SK-N-SH (cell line): ENCODE results near the gene SNX1. TPM values are rescaled to one million over a fixed set of nuclear protein-coding genes. Genes with fewer than 3 reads are reported as not detected.

ENCODE experiments used
- CTCF ChIA-PET: fragments of 300-600, 350-600 bp; formaldehyde crosslinking; extraction: SDS; loops from one replicate; lab custom pipeline; 2021; lab: Yijun Ruan, JAX
- POLR2A ChIA-PET: fragments of 350-600 bp; sonication (Branson Sonifier 250); formaldehyde crosslinking; extraction: SDS; loops from one replicate; lab custom pipeline; 2020; ENCODE audit warnings: antibody characterized with exemption, inconsistent platforms; lab: Yijun Ruan, JAX
- DNase-seq: peaks from one replicate; pipeline ENCODE4 v3.0.0; 2012
- H2AFZ ChIP-seq: fragments of 200-600 bp; sonication (generic); 2 replicates; pipeline ENCODE4 v1.8.1; 2016; ENCODE audit warnings: antibody characterized with exemption, mild to moderate bottlenecking, low read depth
- H3F3A ChIP-seq: fragments of 200-600 bp; sonication (generic); replicated peaks from 2 replicates; pipeline ENCODE3; 2016; ENCODE audit warnings: antibody characterized with exemption, mild to moderate bottlenecking; ENCODE audit not compliant: insufficient read depth
- H3K27ac ChIP-seq, 2 experiments: fragments of 200-500 bp in 1 of 2; fragments of 200-600 bp in 1 of 2; sonication (Bioruptor generic) in 1 of 2; sonication (generic), shearing (Covaris generic) in 1 of 2; 2 replicates each; pipeline versions ENCODE4 v1.5.1 to v1.6.1; 2014 to 2016; ENCODE audit warnings: low read depth in 2 of 2, inconsistent platforms in 1 of 2, low read length in 1 of 2, mild to moderate bottlenecking in 1 of 2, mixed read lengths in 1 of 2
- H3K27me3 ChIP-seq: fragments of 200-600 bp; sonication (generic), shearing (Covaris generic); 2 replicates; pipeline ENCODE4 v1.6.1; 2016; ENCODE audit warnings: mixed run types; ENCODE audit not compliant: insufficient read depth
- H3K36me3 ChIP-seq, 2 experiments: fragments of 200-500 bp in 1 of 2; fragments of 200-600 bp in 1 of 2; sonication (Bioruptor generic) in 1 of 2; sonication (generic) in 1 of 2; replicated peaks in 1 of 2; 2 replicates each; pipeline versions ENCODE3 to v1.5.1; 2014 to 2016; ENCODE audit warnings: low read length in 1 of 2, mild to moderate bottlenecking in 1 of 2; ENCODE audit not compliant: insufficient read depth in 2 of 2, control insufficient read depth in 1 of 2
- H3K4me1 ChIP-seq, 2 experiments: fragments of 200-500 bp in 1 of 2; fragments of 200-600 bp in 1 of 2; sonication (Bioruptor generic) in 1 of 2; sonication (generic), shearing (Covaris generic) in 1 of 2; 2 replicates each; pipeline versions ENCODE4 v1.5.1 to v1.6.1; 2014 to 2016; ENCODE audit warnings: low read depth in 1 of 2, low read length in 1 of 2, mixed run types in 1 of 2; ENCODE audit not compliant: insufficient read depth in 2 of 2, control insufficient read depth in 1 of 2
- H3K4me2 ChIP-seq: fragments of 200-600 bp; sonication (generic), shearing (Covaris generic); 2 replicates; pipeline ENCODE4 v1.6.1; 2017; ENCODE audit warnings: mixed run types
- H3K4me3 ChIP-seq, 2 experiments: fragments of 200-500 bp in 1 of 2; fragments of 200-600 bp in 1 of 2; sonication (Bioruptor generic) in 1 of 2; sonication (generic), shearing (Covaris generic) in 1 of 2; 2 replicates each; pipeline versions ENCODE4 v1.5.1 to v1.8.1; 2014 to 2016; ENCODE audit warnings: low read depth in 2 of 2, inconsistent platforms in 1 of 2, low read length in 1 of 2, mild to moderate bottlenecking in 1 of 2, mixed read lengths in 1 of 2, moderate library complexity in 1 of 2
- H3K79me2 ChIP-seq: fragments of 200-600 bp; sonication (generic); 2 replicates; pipeline ENCODE4 v1.8.1; 2017; ENCODE audit warnings: mild to moderate bottlenecking; ENCODE audit not compliant: insufficient read depth
- H3K9ac ChIP-seq: fragments of 200-600 bp; sonication (generic); 2 replicates; pipeline ENCODE4 v1.6.1; 2017; ENCODE audit warnings: mixed run types
- H3K9me2 ChIP-seq: fragments of 200-600 bp; sonication (generic); 2 replicates; pipeline ENCODE4 v1.6.1; 2017; ENCODE audit warnings: mixed run types
- H3K9me3 ChIP-seq: fragments of 200-600 bp; sonication (generic); 2 replicates; pipeline ENCODE4 v1.6.1; 2017; ENCODE audit warnings: mixed run types, mild to moderate bottlenecking, moderate library complexity
- H4K20me1 ChIP-seq: fragments of 200-600 bp; sonication (generic); 2 replicates; pipeline ENCODE4 v1.6.1; 2017; ENCODE audit warnings: mild to moderate bottlenecking, mixed run types; ENCODE audit not compliant: insufficient read depth
- CTCF ChIP-seq: fragments of 200-600 bp; sonication (generic); IDR thresholded peaks from 2 replicates; pipeline ENCODE4 v1.6.1; 2017; ENCODE audit warnings: antibody characterized with exemption, mild to moderate bottlenecking, moderate library complexity
- EP300 ChIP-seq, 2 experiments: IDR thresholded peaks; 2 replicates each; pipeline versions ENCODE4 v1.4.0 to v1.6.1; 2012; ENCODE audit warnings: borderline replicate concordance in 1 of 2, low read depth in 1 of 2, low read length in 1 of 2
- EZH2phosphoT487 ChIP-seq: fragments of 200-600 bp; sonication (generic); IDR thresholded peaks from 2 replicates; pipeline ENCODE4 v1.6.1; 2017; ENCODE audit warnings: low read depth, mixed run types, mild to moderate bottlenecking, antibody characterized with exemption, moderate library complexity, borderline replicate concordance
- FOSL2 ChIP-seq: IDR thresholded peaks from 2 replicates; pipeline ENCODE4 v1.4.0; 2012; ENCODE audit warnings: low read depth, mild to moderate bottlenecking, moderate library complexity, borderline replicate concordance
- FOXJ3 ChIP-seq: sonication (generic); formaldehyde crosslinking; IDR thresholded peaks from 2 replicates; pipeline ENCODE4 v1.5.1; 2020; ENCODE audit warnings: mild to moderate bottlenecking, missing genetic modification reagents
- FOXM1 ChIP-seq: IDR thresholded peaks from 2 replicates; pipeline ENCODE4 v1.4.0; 2012; ENCODE audit warnings: low read depth, mild to moderate bottlenecking
- JUND ChIP-seq: IDR thresholded peaks from 2 replicates; pipeline ENCODE4 v1.4.0; 2012
- MEF2A ChIP-seq: IDR thresholded peaks from 2 replicates; pipeline ENCODE4 v1.4.0; 2012; ENCODE audit warnings: low read depth, borderline replicate concordance
- NRF1 ChIP-seq: IDR thresholded peaks from 2 replicates; pipeline ENCODE4 v1.6.1; 2012; ENCODE audit warnings: low read depth, mild to moderate bottlenecking, low read length
- PBX3 ChIP-seq: IDR thresholded peaks from 2 replicates; pipeline ENCODE4; 2012
- POLR2AphosphoS5 ChIP-seq: IDR thresholded peaks from 2 replicates; pipeline ENCODE4 v1.6.1; 2012; ENCODE audit warnings: low read depth, low read length
- RCOR1 ChIP-seq: fragments of 150-350 bp; IDR thresholded peaks from 2 replicates; pipeline ENCODE4 v1.6.1; 2017; ENCODE audit warnings: antibody characterized with exemption, low read length
- RFX5 ChIP-seq: IDR thresholded peaks from 2 replicates; pipeline ENCODE4 v1.6.1; 2012; ENCODE audit warnings: mild to moderate bottlenecking, improper control_type of control experiment, low read length
- SIN3A ChIP-seq: IDR thresholded peaks from 2 replicates; pipeline ENCODE4 v1.6.1; 2012; ENCODE audit warnings: low read depth, mild to moderate bottlenecking, low read length, moderate library complexity, borderline replicate concordance
- SMC3 ChIP-seq: IDR thresholded peaks from 2 replicates; pipeline ENCODE4 v1.6.1; 2012; ENCODE audit warnings: low read depth, low read length, improper control_type of control experiment
- TEAD4 ChIP-seq: IDR thresholded peaks from 2 replicates; pipeline ENCODE4 v1.4.0; 2012; ENCODE audit warnings: mild to moderate bottlenecking, borderline replicate concordance; ENCODE audit not compliant: insufficient read depth
- USF1 ChIP-seq: IDR thresholded peaks from 2 replicates; pipeline ENCODE4 v1.4.0; 2012; ENCODE audit warnings: low read depth, borderline replicate concordance
- YY1 ChIP-seq: IDR thresholded peaks from 2 replicates; pipeline ENCODE4 v1.4.0; 2012; ENCODE audit warnings: low read depth, mild to moderate bottlenecking
- WGBS: methylation state at CpG from one replicate; pipeline ENCODE4 v1.1.6; 2017; ENCODE audit warnings: low lambda C conversion rate; 5-methylcytosine and 5-hydroxymethylcytosine counted together
- polyA plus RNA-seq, 3 experiments: library from polyadenylated mRNA; depleted of rRNA; stranded (reverse); fragments of >200 nt; gene quantifications; 2 replicates each; pipeline ENCODE4 v1.2.3, GENCODE V29; 2012
- TF ChIP-seq, protein P1 (sequence below): fragments of 150-350 bp; IDR thresholded peaks from 2 replicates; pipeline ENCODE4 v1.6.1; 2016; ENCODE audit warnings: mild to moderate bottlenecking, low read depth, low read length
- TF ChIP-seq, protein P2 (sequence below): IDR thresholded peaks from 2 replicates; pipeline ENCODE4 v1.4.0; 2012; ENCODE audit warnings: low read depth

The SNX1 gene
- polyA plus RNA-seq, 1 of the 3 experiments (the other 2 are of a cell fraction), result 80.7 TPM

DNA sequence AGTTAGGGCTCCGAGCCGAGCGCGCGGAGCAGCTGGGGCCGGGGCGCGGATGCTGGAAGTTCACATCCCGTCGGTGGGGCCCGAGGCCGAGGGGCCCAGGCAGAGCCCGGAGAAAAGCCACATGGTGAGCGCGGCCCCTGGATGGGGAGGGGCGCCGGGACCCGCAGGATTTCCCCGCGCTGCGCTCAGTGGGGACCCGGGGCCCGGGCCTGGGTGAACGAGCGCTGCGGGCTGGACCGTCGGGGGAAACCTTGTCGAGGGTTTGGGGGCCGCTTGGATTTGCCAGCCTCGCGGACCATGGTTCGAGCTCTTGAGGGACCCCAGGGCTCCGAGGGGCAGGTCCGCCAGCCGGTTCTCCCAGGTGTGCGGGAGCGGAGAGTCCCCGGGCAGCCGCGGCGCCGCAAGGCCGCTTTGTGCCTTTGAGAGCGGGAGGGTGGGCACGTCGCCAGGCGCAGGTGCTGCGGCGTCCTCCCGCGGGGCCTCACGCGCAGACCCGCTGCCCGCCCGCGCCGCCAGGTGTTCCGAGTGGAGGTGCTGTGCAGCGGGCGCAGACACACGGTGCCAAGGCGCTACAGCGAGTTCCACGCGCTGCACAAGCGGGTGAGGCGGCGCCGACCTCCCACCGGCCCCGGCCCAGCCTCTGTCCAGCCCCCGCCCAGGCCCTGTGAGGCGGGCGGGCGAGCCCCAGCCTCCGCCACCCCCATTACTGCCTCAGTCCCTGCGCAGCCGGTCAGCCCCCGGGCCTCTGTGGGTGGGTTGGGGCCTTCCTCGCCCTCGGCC is 56.1 kb downstream of the SNX1 start, which contains the start of gene SNX22 (continued):
- no peak for TF ChIP-seq NRF1

DNA sequence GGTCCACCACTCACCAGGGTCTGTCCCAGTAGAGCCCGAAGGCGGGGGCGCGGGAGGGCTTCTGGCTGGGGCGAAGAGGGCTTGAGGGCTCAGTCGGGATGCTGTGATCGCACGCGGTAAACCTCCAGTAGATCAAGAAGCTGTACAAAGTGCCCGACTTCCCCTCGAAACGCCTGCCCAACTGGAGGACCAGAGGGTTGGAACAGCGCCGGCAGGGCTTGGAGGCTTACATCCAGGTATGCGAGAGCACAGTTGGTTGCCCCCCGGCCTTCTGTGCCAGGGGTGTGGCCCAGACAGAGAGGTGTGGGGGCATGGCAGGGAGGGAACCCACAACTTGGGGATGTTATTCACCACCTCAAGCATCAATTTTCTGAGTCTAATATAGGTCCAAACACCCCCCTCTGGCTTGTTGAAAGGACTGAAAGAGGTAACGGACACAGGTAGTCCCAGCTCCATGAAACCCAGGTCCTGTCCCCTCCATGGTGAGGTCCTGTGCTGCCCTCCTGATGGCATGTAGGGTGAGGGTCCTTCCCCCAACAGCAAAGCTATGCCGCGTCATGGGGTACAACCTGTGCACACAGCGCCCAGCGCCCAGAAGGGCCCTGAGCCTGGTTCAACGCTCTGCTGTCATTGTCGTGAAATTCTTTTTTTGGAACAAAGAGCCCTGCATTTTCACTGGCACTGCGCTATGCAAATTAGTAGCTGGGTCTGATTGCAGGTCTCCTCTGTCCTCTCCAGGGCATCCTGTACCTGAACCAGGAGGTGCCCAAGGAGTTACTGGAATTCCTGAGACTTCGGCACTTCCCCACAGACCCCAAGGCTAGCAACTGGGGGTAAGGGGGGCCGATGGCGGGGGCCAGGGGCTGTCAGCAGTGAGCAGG is 57.0 kb downstream of the SNX1 start:
- Histone ChIP-seq H2AFZ (no peak overlapping the region), H3K4me1 (peaks cover 0 to 20% of the 10 kb centered on the region in 2 experiments; a peak in 1 of 4 replicates), H3F3A (peaks cover 48% of the 10 kb centered on the region), H3K4me3 (peak overlapping the region; percentile 57 to 58; a peak in 3 of 4 replicates), H3K9me3 (no peaks in the 10 kb centered on the region), H3K27me3 (no peaks in the 10 kb centered on the region), H3K79me2 (no peaks in the 10 kb centered on the region), H4K20me1 (peaks cover 21% of the 10 kb centered on the region; the same call in 1 of the 2 replicates), H3K4me2 (peak overlapping the region; percentile 80), H3K9ac (no peak overlapping the region), H3K9me2 (no peaks in the 10 kb centered on the region), H3K27ac (no peak overlapping the region), H3K36me3 (peaks cover 17 to 33% of the 10 kb centered on the region in 2 experiments)
- CTCF ChIA-PET, result interaction anchor here (0.6 to 4.3 kb wide), 28 partner anchors 8 to 551 kb away, joined by 3 to 42 read pairs (median 4); partner anchors contain the start of genes CIAO2A, PPIB, SNX1 and TRIP4
- TF ChIP-seq, protein P1, sequence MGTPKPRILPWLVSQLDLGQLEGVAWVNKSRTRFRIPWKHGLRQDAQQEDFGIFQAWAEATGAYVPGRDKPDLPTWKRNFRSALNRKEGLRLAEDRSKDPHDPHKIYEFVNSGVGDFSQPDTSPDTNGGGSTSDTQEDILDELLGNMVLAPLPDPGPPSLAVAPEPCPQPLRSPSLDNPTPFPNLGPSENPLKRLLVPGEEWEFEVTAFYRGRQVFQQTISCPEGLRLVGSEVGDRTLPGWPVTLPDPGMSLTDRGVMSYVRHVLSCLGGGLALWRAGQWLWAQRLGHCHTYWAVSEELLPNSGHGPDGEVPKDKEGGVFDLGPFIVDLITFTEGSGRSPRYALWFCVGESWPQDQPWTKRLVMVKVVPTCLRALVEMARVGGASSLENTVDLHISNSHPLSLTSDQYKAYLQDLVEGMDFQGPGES, result no peak
- TF ChIP-seq TEAD4, result no peak
- TF ChIP-seq USF1, result no peak
- TF ChIP-seq SMC3, result no peak
- no peak for TF ChIP-seq POLR2AphosphoS5
- no peak for TF ChIP-seq MEF2A
- TF ChIP-seq FOXM1, result no peak
- TF ChIP-seq SIN3A, result no peak
- TF ChIP-seq EZH2phosphoT487, result no peak
- TF ChIP-seq RFX5, result no peak
- TF ChIP-seq RCOR1, result no peak
- TF ChIP-seq PBX3, result no peak
- no peak for TF ChIP-seq JUND
- no peak for TF ChIP-seq FOXJ3
- TF ChIP-seq YY1, result no peak
- TF ChIP-seq, protein P2, sequence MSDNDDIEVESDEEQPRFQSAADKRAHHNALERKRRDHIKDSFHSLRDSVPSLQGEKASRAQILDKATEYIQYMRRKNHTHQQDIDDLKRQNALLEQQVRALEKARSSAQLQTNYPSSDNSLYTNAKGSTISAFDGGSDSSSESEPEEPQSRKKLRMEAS, result no peak
- no peak for TF ChIP-seq FOSL2
- TF ChIP-seq CTCF, result no peak
- TF ChIP-seq EP300 (IDR thresholded peaks at IDR 0.05; ENCODE audit: borderline replicate concordance in 1 of 2, low read depth in 1 of 2, low read length in 1 of 2), result no peak
- POLR2A ChIA-PET, result interaction anchor here (0.6 to 3.5 kb wide), 5 partner anchors 8 to 235 kb away, joined by 3 to 24 read pairs (median 4); partner anchors contain the start of genes CIAO2A, PPIB and TRIP4
- DNase-seq, result peak; percentile 28
- 54% methylated on average over 18 of the region's 27 CpGs for WGBS
